Bladder microvascular endothelial cell (primary cell): ENCODE results near the gene PCYT1A. TPM values are rescaled to one million over a fixed set of nuclear protein-coding genes. Genes with fewer than 3 reads are reported as not detected.

Experiments
- total RNA-seq: library from RNA; depleted of rRNA; stranded (reverse); fragments of >200 nt; gene quantifications from 2 replicates; pipeline ENCODE4 v1.2.3, GENCODE V29; 2014

PCYT1A gene
- 50.2 and 90.4 TPM in 2 replicates for total RNA-seq

DNA sequence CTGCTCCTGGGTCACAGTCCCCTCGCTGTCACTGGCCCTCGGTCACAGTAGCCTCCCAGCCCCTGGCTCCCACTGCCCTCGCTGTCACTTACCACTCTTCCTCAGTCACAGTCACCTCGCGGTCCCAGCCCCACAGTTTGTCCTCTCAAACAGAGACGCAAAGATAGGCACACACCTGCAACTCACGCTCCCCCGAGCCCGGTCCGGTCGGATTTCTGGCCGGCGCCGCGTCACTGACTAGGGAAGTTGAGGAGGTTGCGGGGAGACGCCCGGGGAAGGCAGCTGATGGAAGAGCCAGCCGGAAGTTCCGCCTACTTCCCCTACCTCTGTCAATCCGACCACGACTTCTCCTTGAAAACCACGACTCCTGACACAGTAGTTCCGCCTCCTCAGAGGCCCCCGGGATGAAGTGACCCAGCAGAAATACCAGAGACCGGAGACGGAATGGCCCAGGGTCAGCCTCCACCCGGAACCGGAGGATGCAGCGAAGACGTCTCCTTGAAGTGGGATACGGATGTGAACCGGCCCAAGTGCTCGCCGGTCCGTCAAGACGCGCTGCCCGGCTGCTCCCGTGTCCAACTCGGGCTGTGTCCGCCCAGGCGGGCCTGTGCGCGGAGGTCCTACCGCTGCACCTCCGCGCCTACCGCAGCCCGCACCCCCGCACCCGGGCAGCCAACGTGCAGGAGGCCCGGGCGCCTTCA is at the start of gene PCYT1A:
Gene PCYT1A, minus strand, starts transcription at position 287 of the 701 bp plus-strand sequence. CDS start 17,195 bp downstream, outside the sequence.

DNA sequence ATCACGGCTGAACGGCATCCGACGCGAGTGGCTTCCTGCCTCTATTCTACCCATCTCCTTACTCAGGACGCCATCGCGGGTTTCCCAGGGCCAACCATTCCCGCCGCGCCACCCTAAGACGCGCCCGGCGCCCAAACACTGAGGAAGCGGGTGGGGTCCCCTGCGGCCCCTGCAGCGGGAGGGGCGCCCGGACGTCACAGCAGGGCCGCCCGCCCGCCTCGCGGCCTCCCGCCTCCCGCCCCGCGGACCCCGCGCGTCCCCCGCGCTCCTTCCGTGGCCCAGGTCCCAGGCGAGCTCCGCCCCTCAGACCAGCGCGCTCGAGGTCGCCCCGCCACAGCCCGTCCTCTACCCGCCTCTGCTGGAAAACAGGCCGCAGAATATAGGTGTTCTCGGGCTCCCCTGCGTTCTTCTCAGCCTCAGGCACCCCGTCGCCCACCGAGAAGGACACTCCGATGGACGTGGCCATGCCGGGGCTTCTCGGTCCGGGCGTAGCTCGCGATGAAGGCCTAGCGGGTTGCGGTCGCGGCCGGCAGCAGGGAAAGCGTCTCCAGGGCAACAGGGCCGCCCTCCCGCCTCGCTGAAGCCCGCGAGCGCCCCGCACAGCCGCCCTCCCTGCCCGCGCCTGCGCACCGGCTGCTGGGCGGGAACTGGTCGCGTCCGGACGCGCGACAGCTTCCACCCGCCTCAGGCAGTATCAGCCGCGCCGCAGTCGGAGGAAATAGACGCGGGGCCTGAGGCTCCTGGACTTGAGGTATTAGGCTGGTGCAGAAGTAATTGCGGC is 30.4 kb upstream of the PCYT1A start, which contains the start of gene DYNLT2B:
Gene DYNLT2B, minus strand, starts transcription at position 554 of the 781 bp plus-strand sequence. Its CDS starts 88 bp downstream, at position 466.

DNA sequence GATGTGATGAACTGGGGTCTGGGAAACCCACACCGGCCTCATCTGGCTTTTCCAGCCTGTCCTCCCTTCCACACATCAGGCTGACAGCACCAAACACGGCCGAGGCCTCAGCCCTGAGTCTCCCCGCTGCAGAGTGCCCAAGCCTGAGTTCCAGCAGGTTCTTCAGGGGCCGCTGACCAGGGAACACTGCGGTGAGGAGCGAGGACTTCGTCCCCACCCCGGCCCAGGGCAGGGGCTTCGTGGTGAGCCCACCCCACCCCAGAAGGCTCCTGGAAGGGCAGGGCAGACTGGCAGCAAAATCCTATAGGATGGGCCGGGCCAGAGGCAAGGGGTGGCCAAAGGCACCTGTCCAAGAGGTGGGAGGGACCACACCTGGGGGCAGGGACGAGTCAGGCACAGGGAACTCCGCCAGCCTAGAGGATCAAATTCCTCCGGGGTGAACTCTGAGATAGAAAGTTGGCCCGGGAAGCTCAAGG is 71.4 kb downstream of the PCYT1A start, which contains the start of gene SLC51A:
Gene SLC51A, plus strand, starts transcription at position 446 of the 476 bp plus-strand sequence. CDS start 179 bp downstream, outside the sequence.

DNA sequence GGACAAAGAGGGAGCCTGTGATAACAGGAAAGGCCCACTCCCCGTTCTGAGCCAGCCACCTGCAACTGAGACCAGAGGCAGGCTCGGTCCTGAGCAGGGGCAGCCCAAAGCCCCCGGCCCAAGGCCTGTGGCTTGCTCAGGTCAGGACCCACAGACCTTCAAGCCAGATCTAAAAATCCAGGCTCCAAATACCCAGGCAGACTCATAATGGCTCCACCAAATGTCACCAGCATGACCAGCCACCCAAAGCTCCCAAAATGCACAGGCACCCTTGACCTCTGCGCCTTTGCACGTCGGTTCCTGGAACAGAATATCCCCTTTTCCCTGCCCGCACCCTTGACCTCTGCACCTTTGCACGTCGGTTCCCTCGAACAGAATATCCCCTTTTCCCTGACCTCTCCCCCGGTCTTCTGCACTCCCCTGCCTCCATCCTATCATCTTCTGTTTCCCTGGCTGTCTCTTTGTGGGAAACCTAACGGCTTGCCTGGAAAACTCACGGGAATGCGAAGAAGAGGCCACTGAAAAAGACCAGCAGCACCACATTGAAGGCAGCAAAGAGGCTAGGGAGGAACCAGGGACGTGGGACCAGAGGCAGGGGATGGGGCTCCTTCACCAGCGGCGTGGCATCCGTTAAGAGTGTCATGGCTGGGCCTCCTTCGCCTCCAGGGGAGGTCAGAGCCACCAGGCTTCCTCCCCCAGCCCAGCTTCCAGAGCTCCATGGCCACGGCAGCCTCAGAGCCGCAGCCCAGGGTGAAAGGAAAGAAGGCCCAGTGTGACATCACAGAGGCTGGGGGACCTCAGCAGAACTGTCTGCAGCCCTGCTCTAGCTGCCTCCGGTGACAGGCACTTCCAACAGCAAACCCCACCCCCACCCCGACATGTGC is 76.6 kb downstream of the PCYT1A start, which contains the start of gene ZDHHC19:
Gene ZDHHC19, minus strand, starts transcription at position 728 of the 884 bp plus-strand sequence. Its CDS starts 85 bp downstream, at position 643.

Other genes starting within 250 kb of the PCYT1A start
- gene TFRC, start 205.6 kb downstream of the PCYT1A start, total RNA-seq, result 86.1 and 151 TPM in 2 replicates
- not detected in 2 replicates for gene ZDHHC19, start 76.3 kb downstream of the PCYT1A start, total RNA-seq
- gene SLC51A, start 71.2 kb downstream of the PCYT1A start, total RNA-seq, result not detected in 2 replicates
- 5.0 and 5.5 TPM in 2 replicates for gene DYNLT2B, start 30.5 kb upstream of the PCYT1A start, total RNA-seq
- gene TM4SF19, start 50.7 kb upstream of the PCYT1A start, total RNA-seq, result not detected in 2 replicates
- 11.3 and 22.7 TPM in 2 replicates for gene UBXN7, start 144.7 kb upstream of the PCYT1A start, total RNA-seq
- 15.4 and 20.0 TPM in 2 replicates for gene RNF168, start 216.0 kb upstream of the PCYT1A start, total RNA-seq
- not detected in 2 replicates for gene SMCO1, start 227.6 kb upstream of the PCYT1A start, total RNA-seq